RWPE1 (cell line): ENCODE results near the gene ATP6V1B1.

Experiments
- CTCF ChIA-PET: fragments of 350-600 bp; sonication (Branson Sonifier 250); formaldehyde crosslinking; extraction: SDS; loops from one replicate; lab custom pipeline; 2021; lab: Yijun Ruan, JAX
- POLR2A ChIA-PET: fragments of 400-600 bp; formaldehyde crosslinking; extraction: SDS; loops from one replicate; lab custom pipeline; 2020; ENCODE audit warnings: antibody characterized with exemption; ENCODE audit not compliant: low non-redundant PET; lab: Yijun Ruan, JAX
- DNase-seq: peaks from one replicate; pipeline ENCODE4 v3.0.0; 2012; ENCODE audit warnings: low spot score
- H3K27ac ChIP-seq: fragments of 450-650 bp; 2 replicates; pipeline ENCODE4 v1.5.1; 2017
- CTCF ChIP-seq: fragments of 450-650 bp; conservative IDR thresholded peaks from 2 replicates; pipeline ENCODE4 v1.5.1; 2017; ENCODE audit warnings: low read depth, mild to moderate bottlenecking

The ATP6V1B1 gene

GRCh38 chr2:70931376-70932000 lies 4.2 kb upstream of the ATP6V1B1 start:
- H3K27ac ChIP-seq = no peak overlapping the region
- CTCF ChIA-PET = no interaction called here
- no peak for TF ChIP-seq CTCF
- POLR2A ChIA-PET = no interaction called here
- DNase-seq = no peak

DNA sequence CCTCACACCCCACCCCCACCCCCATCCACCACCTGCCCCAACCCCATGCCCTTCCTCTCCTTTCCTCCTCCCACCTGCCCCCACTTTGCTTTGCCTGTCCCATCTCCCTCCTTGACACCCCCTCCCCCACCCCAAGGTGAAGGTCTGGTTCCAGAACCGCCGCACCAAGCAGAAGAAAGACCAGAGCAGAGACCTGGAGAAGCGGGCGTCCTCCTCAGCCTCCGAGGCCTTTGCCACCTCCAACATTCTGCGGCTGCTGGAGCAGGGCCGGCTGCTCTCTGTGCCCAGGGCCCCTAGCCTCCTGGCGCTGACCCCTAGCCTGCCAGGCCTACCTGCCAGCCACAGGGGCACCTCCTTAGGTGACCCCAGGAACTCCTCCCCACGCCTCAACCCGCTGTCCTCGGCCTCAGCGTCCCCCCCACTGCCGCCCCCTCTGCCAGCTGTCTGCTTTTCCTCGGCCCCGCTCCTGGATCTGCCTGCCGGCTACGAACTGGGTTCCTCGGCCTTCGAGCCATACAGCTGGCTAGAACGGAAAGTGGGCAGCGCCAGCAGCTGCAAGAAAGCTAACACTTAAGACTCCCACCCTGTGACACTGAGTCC lies 3.0 kb upstream of the ATP6V1B1 start:
- DNase-seq = no peak
- no peak overlapping the region for H3K27ac ChIP-seq
- POLR2A ChIA-PET = no interaction called here
- CTCF ChIA-PET = interaction anchor here (1.3 kb wide), 1 partner anchor 62 kb away, joined by 3 read pairs; no protein-coding TSS in a partner anchor
- no peak for TF ChIP-seq CTCF

- ChIA-PET CTCF (interaction anchor here (0.6 kb wide), 1 partner anchor 1371 kb away, joined by 3 read pairs; no protein-coding TSS in a partner anchor), POLR2A (no interaction called here)
- no peak for DNase-seq
- TF ChIP-seq CTCF = no peak
- H3K27ac ChIP-seq = no peak overlapping the region
Observed at GRCh38 chr2:70934981-70935380, 719 bp upstream of the ATP6V1B1 start.

- CTCF ChIA-PET = interaction anchor here (0.6 to 1.1 kb wide), 2 partner anchors 12 to 31 kb away, joined by 3 read pairs; no protein-coding TSS in a partner anchor
- H3K27ac ChIP-seq = no peak overlapping the region
- DNase-seq = no peak
- no peak for TF ChIP-seq CTCF
- POLR2A ChIA-PET = no interaction called here
Observed at GRCh38 chr2:70936165-70936978, 672 bp downstream of the ATP6V1B1 start.

DNA sequence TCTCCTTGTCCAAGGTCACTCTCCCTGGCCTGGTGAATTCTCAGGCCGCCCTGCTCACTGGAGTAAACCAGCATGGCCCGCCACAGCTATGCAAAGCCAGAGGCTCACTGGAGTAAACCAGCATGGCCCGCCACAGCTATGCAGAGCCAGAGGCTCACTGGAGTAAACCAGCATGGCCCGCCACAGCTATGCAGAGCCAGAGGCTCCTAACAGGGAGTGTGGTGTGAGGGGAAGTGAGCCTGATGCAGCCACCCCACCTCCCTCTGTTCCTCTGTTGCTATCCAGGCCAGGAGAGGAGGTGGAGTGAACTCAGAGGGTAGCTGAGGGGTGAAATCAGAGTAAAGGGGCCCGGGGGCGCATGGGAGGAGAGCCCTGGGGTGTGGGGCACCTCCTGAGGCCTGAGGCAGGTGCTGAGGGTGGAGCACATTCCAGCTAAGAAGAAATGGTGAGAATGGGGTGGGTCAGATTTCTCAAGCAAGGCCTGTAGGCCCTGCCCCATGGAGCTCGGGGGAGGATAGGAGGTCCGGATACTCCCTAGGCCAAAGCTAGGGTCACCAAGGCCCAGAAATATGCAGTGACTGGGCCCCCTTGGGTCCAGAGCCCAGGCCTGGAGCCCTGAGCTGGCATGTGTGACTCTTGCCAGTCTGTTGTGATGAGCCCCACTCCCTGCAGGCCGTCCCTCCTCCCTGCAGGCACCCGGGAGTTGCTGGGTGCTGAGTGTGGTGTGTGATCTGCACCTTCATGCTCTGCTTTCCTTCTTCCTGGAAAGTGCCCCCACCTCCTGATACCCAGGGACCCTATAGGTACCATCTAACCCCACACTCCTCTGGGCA lies 1.5 kb downstream of the ATP6V1B1 start:
- TF ChIP-seq CTCF = no peak
- DNase-seq = no peak
- no peak overlapping the region for H3K27ac ChIP-seq
- CTCF ChIA-PET = interaction anchor here (0.7 to 1.1 kb wide), 4 partner anchors 9 to 32 kb away, joined by 3 to 5 read pairs (median 3); no protein-coding TSS in a partner anchor
- POLR2A ChIA-PET = no interaction called here
